GM23248 (cell line): Measurements from ENCODE around the gene DDX27.

Experiments used
- EZH2 ChIP-seq: fragments of 200-600 bp; sonication (generic); IDR thresholded peaks from 2 replicates; pipeline ENCODE4 v1.6.1; 2018; ENCODE audit warnings: antibody characterized with exemption, mild to moderate bottlenecking; ENCODE audit not compliant: insufficient read depth, poor library complexity, severe bottlenecking
- EZH2phosphoT487 ChIP-seq: fragments of 200-600 bp; sonication (generic); IDR thresholded peaks from 2 replicates; pipeline ENCODE4 v1.6.1; 2018; ENCODE audit warnings: antibody characterized with exemption, moderate library complexity, mild to moderate bottlenecking, low read depth; ENCODE audit not compliant: insufficient read depth

DNA sequence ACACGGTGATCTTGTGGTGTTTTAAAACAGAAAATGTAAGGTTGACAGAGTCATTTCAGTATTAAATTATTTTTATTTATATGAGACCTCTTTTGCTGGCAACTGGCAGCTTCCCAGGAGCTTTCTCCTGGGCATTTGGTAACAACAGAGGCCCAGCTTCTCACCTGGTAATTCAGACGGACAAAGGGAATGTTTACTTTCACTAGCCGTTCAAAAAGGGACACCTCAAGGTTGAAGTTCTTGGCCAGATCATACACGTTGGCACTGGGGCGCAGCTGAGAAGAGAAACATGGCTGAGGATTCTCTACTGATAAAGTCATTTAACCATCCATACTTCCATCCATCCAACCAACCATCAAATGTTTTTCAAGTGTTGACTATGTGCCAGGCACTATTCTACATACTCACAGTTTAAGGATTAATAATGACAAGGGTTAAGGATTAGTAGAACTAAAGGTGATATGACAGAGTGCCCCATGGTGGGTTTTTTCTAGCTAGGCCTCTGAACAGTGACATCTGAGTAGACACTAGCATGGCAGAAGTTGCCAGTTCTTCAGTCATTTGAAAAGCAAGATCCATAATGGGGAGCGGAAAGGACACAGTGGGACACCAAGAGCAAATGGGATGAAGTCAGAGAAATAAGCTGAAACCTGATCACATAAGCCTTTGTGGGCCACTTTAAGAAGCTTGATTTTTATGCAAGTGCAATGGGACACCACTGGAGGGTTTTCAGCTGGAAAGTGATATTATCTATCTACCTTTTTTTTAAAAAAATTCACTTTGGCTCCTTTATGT is 33.5 kb downstream of the DDX27 start:
- TF ChIP-seq EZH2 (no peak), EZH2phosphoT487 (no peak)
